GM19372 (cell line): Measurements from ENCODE around the gene TK2.

Experiments
- ATAC-seq: cut with Tn5 transposase; IDR thresholded peaks from one replicate; pipeline ENCODE4 v1.9.1; 2021; ENCODE audit warnings: mild to moderate bottlenecking, low read depth, moderate library complexity; ENCODE audit not compliant: unreplicated experiment

The TK2 gene

DNA sequence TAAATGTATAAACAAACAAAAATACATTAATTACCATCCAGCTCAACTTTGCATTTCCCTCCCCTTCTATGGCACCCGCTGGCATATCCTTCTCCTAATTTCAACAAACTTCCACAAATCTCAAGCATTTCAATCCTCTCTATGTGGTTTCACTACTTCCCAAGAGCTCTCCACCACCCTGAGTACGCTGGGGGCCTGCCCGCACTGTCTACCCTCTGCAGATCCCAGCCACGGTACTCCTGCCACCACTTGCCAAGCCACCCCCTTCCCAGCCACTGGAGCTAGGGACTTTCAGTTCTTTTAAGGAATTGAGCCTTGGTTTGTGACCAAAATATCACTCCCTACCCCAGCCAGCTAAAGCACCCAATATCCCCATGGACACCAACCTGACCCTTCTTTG lies 1.9 kb downstream of the TK2 start:
- ATAC-seq, result no peak

DNA sequence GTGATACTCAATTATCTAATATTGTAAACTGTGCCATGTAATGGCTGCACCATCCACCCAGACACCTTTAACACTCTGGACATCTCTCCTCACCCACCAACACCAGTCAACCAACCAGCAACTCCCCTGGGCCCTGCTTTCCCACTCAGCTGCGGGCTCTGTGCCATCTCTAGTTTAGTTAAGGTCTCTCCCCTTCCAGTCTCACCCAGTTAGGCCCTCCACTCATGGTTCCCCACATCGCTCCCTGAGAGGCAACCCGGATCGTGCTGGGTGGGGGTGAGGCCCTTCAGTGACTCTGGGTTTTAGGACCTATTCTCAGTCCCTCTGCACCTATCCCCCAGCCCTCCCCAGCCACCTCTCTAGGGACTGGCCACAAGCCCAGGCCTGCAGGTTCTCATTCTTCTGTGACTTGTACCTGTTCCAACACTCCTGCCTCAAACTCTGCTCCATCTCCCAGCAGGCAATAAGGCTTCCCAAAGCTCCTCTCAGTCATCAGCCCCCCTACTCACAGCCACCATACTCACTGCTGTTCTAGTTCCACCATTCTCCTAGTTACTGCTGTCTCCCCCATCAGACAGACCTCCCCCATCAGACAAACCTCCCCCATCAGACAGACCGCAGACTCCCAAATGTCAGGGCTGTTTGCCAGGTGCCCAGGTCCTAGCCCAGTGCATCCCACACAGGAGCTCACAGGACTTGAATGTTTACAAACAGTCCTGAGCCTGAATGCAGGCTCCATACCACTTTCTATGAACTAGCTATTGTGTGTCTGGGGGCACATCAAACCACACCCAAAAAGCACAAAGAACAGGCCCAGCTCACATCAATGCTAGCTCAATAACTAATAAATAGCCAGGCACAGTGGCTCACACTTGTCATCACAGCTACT lies 2.6 kb downstream of the TK2 start:
- ATAC-seq, result no peak

GRCh38 chr16:66544016-66544757 lies 5.7 kb downstream of the TK2 start:
- ATAC-seq, result no peak

DNA sequence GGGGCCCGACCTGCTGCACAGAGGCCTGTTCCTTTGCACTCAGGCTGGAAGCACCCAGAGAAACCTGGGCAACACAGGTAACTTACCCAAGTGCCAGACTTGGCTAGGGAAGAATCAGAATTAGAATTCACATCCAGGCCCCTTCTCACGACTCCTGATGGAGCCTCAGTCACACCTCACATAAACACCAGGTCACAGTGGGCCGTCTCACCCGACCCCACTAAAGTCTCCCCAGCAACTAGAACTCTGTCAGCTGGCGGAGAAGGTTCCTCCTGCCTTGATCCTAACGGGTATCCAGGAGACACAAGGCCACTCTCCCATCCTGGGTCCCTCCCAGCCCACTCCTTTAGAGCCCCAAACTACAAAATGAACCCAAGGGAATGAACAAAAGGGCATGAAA lies 6.4 kb downstream of the TK2 start:
- no peak for ATAC-seq

DNA sequence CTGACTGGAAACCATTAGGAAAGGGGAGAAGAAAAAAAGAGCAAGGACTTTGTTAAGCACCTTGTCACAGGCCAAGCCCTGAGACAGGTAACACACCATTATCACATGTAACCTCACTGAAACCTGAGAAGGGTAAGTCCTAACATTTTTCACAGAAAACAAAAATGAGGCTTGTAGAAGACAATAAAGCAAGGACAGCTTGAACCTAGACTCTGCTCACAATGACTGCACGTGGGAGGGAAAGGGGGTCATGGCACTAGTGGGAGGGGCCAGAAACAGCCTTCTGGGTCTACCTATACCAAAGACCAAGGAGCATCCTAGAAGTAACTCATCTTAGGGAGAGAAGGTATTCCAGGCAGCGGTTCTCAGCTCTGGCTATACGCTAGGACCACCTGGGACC lies 7.5 kb downstream of the TK2 start:
- ATAC-seq, result no peak

- no peak for ATAC-seq
These were observed 8.2 kb downstream of the TK2 start for GRCh38 chr16:66541388-66542355.

DNA sequence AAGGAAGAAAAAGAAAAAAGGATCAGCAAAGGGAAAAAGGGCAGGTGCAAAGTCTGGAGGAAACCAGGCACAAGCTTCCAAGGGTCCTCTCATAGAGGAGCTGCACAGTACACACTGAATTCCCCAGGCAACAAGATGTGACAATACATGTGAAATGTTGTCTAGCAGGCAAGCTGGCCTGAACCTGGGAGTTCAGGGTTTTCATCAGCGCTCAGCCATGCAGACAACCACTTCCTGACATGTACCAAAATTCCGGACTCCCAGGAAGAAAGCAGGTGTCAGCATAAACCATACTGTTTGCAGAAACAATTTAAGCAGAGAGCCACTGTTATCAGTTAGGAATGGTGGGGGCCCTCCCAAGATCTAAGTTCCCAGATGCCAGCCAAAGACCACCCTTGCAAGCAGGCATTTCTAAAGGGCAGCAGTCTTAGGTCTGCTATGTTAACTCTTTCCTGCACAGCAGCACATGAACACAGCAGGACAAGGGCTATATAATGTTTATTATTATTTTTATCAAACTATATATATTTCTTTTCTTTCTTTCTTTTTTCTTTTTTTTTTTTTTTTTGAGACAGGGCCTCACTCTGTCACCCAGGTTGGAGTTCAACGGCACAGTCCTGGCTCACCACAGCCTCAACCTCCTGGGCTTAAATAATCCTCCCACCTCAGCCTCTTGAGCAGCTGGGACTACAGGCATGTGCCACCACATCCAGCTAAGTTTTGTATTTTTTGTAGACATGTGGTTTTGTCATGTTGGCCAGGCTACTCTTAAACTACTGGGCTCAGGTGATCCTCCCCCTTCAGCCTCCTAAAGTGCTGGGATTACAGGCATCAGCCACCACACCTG lies 10.1 kb downstream of the TK2 start:
- ATAC-seq, result peak; percentile 70

GRCh38 chr16:66538910-66539309 lies 11.0 kb downstream of the TK2 start:
- ATAC-seq, result no peak

- ATAC-seq, result no peak
These were observed 12.7 kb downstream of the TK2 start for GRCh38 chr16:66537236-66537635.

DNA sequence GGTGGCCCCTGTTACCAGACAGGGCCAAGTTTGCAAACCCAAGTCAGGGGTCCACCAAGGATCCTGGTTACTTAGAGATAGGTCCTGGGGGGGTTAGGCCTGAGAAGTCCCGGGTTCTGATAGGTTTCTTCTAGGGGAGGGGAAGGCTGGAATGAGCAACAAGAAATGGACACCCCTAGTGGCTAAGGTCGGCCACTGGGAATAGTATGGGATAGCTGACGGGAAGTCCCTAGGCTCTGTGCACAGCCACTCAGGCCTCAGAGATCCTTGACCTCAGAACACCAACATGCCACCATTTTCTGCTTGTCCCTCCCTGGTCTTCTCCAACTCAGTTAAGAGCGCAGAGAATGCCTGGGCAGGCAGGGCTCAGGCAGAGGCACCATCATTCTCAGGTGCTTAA lies 13.4 kb downstream of the TK2 start:
- no peak for ATAC-seq

DNA sequence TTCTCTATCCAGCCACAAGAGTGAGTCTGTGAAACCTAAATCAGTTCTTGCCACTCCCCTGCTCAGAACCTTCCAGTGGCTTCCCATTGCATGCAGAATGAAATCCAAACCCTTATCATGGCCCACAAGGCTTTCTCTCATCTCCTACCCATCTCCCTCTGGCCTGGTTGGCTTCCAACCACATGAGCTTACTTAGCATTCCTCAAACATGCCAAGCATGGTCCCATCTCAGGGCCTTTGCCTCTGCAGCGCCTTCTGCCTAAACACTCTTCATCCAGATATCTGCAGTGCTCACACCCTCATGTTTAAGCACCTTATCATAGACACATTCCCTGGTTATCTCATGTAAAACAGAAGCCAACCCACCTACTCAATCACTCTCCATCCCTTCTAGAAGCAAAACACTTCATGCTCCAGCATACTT lies 15.5 kb downstream of the TK2 start:
- ATAC-seq, result no peak

DNA sequence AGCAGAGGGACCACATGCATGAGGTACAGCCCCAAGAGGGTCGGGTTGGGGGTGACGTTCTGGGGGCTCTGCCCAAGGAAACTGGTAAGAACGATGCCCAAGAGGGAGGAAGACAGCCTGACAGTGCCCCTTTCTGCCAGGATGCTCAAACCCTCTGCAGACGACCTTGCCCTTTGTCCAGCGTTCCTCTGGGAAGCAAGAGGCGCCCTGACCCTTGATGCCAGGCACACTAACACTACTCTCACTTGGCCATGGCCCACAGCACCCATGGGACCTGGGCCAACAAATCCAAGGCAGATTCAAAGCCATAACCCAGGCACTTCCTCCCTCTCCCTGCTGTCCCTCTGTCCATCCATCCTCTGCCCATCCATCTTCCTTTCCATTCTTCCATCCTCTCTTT lies 20.4 kb downstream of the TK2 start:
- no peak for ATAC-seq

GRCh38 chr16:66528294-66528693 lies 21.6 kb downstream of the TK2 start:
- ATAC-seq, result no peak

DNA sequence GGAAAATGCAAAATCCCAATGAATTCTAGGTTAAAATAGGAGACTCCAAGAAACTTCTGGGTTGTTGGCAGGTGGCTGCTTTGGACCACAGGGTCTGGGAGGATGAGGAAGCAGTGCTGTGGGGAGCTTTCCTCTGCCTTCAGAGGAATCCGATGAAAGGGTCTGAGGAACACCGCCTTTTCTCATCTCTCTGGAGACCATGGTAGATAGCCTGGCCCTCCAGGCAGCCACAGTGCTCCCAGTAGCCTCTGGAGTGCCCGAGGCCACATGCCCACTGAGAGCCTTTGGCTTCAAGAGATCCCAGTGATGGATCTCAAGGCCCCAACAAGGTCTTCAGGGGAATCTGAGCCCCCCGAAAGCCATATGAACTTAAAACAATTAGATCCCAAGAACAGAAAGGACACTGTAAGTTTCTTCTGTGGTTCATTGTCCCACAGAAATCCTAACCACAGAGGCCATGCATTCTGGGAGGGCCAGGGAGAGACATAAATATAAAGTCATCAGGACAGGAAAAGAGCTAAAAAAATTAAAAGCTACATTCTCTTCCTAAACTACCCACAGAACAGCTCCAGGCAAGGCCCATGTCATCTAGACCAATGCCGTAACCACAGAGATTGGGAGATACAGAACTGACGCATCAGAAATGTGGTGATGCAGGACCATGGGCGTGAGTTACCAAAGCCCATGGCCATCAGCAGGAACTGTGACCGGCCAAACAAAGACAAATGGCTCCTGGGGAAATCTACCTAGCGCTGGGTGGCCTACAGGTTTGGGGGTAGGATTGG lies 24.3 kb downstream of the TK2 start:
- ATAC-seq, result no peak

DNA sequence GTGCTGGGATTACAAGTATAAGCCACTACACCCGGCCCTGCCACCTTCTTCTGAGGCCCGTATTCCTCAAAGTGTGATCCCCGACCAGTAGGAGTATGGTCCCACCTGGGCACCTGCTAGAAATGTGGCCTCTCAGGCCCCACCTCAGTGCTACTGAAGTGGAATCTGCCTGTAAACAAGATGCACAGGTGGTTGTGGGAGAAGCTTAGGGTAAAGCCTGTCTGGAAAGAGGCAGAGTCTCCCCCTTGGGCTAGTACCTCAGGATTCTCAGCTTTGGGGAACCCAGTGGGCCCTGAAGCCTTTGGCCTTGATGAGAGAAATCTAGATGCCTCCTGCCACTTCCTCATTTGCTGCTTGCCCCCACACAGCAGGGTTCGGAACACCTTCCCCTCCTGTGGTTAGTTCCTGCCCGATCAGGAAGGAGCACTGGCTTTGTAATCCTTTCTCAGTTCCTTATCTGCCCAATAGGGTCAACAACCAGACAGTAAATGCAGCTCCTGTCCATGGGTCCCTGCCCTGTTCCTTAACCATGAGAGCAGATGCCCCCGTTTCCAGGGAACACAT lies 25.2 kb downstream of the TK2 start:
- ATAC-seq, result peak; percentile 67

DNA sequence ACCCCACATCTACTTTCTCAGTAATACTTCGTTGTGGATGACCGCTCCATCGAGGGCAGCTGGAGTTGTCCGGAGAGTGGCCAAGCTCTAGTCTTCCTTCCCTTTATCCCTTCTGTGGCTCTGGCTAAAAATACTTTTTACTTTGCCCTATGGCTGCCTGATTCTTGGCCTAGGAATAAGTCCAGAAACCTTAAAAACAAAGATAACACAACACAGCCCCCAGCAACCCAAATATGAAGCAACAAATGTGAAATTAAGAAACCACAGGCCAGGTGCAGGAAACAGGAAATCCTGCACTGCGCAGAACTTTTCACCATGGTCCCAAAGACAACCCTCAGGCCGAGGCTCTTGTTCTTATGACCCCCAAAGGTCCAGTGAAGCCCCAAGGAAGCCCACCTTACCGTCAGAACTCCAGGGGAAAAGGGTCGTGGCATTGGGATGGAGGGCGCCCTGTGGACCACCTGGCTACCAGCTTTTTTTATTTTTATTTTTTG lies 26.0 kb downstream of the TK2 start:
- ATAC-seq, result no peak

DNA sequence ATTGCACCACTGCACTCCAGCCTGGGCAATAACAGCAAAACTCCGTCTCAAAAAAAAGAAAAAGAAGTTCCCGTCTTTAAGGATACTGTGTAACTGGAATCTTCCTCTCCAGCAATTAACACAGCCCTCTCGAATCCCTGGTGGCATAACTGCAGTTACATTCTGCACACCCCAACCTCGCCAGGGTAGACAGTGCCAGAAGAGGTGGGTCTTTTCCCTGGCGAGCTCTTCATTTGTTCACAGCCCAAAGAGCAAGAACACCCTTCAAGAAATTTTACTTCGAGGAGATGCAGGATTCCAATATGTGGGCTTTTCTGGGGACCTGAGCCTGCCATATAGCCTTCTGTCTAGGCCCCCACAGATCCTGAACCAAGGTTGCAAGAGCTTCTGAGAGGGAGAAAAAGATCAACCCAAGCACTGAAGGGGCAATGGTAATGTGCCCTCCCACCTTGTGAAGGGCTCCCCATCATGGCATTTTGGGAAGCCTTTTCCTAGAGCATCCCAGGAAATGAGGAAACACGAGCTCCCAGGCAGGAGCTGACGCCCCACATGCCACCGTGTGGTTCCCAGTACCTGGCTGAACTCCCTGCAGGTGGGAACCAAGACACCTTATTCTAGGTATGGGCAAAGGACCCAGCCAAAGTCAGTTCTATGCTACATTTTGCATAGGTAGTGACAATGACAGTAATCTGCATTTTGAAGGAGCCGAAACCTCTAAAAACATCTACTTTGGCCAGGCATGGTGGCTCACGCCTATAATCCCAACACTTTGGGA lies 26.9 kb downstream of the TK2 start:
- ATAC-seq, result no peak
